ENCODE data around the gene CLIC1.
A peak's percentile ranks its signal among the peaks of the same experiment; 100 is the strongest.

Gene CLIC1

GRCh38 chr6:31736021-31736767, at the start of gene CLIC1:
Gene CLIC1 (minus strand): TSS chr6:31736530. CDS start chr6:31736300, 230 bp downstream.
- peak; percentile 84 for DNase-seq

DNA sequence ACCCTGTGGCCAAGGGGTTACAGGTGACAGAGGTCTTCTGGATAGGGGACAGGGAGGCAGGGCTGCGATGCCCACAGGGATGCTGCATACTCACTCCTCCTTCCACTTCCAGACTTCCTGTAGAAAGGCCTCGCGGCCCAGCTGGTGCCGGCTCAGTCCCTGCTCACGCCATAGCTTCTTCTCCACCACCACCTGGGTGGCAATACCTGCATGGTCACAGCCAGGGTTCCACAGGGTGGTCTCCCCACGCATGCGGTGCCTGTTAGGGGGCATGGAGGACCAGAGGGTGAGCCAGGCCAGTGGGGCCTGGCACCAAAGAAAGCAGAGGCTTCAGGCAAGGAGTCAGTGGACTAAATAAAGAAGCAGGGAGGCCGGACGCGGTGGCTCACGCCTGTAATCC, 49.1 kb upstream of the CLIC1 start:
- DNase-seq: no peak

DNA sequence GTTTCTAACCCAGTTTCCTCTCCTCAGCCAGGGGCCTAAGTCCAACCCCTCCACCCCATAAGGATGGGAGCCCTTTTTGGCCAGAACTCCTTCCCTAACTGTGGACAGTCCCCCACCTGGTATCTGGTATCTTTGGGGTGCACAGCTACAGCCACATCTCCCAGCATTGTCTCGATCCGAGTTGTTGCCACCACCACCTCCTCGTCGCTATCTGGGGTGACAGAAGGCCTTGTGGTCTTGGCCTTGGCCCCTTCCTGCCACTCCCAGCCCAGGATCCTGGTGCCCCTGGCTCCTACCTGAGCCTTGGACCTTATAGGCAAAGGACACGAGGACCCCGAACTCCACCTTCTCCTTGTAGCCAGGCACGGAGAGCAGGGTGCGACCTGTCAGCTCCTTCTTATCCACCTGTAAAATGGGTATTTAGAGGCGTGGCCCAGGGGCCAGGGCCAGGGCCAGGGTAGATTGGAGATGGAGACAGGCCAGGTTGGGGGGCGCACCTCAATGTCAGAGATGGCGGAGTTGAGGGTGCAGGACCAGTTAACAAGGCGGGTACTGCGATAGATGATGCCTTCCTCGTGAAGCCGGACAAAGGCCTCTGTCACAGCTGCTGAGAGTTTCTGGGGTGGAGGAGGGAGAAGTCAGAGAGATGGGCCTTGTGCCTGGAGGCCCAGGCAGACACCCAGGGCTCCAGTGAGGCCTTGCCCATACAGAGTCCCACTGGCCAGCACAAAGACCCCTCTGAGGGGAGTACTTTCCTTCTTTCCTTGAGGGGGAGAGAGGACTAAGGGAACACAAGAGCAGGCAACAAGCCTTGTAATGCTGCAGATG, 48.0 kb upstream of the CLIC1 start:
- DNase-seq: no peak

- no peak for DNase-seq
These were observed 46.0 kb upstream of the CLIC1 start for GRCh38 chr6:31782126-31782855.

DNA sequence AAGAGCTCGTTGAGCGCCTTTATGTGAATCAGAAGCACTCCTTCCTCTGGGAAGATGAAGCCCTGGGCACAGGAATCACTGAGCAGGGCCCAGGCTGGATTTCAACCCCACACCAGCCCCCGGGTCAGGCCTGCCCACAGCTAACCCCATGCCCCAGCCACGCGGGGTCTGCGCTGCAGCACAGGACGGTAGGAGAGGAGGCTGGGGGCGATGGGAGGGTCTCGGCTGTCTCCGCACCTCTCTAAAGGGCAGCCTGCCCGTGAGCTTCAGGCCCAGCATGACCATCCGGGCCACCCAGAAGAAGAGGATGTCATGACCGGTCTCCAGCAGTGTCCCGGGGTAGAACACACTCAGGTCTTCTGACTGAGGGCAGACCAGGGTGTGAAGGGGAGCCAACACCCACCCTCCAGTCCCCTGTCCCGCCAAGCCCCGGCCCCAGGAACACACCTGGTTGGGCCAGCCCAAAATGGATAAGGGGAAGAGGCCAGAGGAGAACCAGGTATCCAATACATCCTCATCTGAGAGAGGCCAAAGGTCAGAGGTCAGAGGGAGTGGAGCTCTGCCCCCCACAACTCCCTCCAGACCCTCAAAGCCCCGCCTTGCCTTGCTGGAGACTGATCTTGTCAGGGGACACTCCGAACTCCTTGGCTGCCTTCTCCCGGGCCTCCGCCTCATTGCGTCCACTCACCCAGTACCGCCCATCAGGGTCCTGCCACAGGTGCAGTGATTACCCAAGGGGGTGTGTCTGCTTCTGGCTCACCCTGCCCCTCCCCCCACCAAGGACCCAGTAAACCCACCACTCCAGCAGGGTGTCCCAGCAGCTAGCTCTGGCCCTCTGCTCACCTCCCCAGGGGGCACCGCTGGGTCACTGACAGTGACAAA, 45.2 kb upstream of the CLIC1 start:
- DNase-seq: no peak

- DNase-seq: no peak
These were observed 44.3 kb upstream of the CLIC1 start for GRCh38 chr6:31780507-31781243.

GRCh38 chr6:31779908-31780307, 43.6 kb upstream of the CLIC1 start:
- DNase-seq: no peak

GRCh38 chr6:31778999-31779885, 42.9 kb upstream of the CLIC1 start:
- no peak for DNase-seq

DNA sequence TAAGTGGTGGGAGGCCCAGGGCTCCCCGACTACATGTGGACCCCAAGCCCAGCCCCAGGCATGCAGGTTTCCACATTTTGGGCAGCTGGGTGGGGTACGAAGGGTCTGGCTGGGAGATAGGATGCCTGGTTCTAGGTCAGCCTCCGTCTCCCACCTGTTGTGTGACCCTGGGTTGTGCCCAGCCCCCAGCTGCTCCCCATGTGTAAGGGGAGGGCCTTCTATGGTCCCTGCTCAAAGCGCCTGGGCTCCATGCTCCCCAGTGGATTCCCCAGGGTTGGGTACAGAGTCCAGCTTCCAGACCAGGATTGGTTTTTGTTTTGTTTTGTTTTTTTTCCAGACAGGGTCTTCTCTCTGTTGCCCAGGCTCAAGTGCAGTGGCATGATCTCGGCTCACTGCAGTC, 41.9 kb upstream of the CLIC1 start:
- no peak for DNase-seq

- DNase-seq: no peak
These were observed 41.3 kb upstream of the CLIC1 start for GRCh38 chr6:31777667-31778050.

DNA sequence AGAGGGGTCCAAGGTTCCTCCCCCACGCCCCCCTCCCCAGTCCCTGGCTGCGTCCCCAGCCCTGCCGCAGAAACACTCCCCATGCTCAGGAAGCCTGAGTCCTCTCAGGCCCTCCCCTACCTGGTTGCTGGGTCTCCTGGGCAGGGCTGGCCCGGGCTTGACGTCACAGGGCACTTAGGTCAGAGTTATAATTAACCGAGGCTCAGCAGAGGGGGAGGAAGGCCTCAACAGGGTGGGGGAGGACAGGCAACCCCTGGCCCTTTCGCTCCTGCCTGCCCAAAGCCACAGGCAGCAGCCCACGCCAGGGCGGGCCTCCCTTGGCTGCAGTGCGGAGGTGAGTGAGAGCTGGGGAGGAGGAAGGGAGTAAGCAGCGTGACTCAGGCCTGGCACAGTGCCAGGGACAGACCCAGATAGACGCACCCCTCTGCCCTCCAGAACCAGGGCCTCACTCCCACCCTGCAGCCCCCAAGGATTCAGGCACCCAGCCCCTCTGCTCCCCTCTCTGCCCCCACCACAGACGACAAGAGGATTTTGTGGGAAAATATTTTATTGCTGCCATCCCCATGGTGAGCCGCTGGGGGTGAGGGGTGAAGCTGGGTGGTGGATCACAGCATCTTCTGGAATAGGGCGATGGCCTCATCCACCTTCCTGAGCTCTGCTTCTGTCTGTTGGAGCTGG, 40.8 kb upstream of the CLIC1 start, which contains the start of gene VWA7:
Gene VWA7 (minus strand): TSS at position 340 of the 678 bp plus-strand sequence. CDS start 549 bp downstream, outside the sequence.
- DNase-seq: peak; percentile 85

- no peak for DNase-seq
These were observed 40.2 kb upstream of the CLIC1 start for GRCh38 chr6:31776485-31776988.

GRCh38 chr6:31775633-31776484, 39.5 kb upstream of the CLIC1 start:
- no peak for DNase-seq

DNA sequence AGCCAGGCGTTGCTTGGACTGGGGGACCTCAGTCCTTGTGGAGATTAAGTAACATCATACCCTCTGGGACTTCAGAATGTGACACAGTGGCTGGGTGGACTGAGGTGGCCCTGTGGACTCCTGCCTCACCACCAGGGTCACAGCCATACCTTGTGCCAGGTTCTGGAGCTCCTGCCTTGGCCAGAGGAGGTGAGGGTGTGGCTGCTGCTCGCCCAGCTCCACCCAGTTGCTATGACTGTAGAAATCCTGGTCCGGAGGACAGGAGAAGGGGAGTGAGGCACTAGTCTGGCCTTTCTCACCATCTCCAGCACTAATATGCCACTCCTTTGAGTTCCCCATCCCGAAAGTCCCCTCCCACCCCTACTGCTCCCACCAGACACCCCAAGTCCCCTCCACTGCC, 38.9 kb upstream of the CLIC1 start:
- no peak for DNase-seq

DNA sequence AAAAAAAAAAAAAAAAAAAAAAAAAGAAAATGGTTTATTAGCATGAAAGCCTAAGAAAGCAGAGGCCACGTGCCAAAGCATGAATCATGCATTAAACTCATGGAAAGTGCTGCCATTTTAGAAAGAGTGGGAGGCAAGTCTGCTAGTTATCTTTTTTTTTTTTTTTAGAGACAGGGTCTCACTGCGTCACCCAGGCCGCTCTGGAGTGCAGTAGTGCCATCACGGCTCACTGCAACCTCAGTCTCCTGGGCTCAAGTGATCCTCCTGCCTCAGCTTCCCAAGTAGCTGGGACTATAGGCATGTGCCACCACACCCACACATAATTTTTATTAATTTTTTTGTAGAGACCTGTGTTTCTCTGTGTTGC, 35.6 kb upstream of the CLIC1 start:
- DNase-seq: no peak

DNA sequence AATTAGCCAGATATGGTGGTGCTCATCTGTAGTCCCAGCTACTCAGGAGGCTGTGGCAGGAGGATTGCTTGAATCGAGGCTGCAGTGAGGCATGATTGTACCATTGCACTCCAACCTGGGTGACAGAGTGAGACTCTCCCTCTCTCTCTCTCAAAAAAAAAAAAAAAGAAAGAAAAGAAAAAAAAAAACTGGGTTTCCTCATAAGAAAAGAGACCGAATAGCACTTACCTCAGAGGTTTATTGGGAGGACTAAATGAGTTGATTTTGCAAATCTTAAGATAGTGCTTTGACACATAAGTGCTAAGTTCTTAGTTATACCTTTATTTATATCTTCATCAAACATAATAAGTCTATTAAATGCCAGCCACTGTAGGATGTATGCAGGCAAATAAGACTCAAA, 34.5 kb upstream of the CLIC1 start:
- DNase-seq: no peak

DNA sequence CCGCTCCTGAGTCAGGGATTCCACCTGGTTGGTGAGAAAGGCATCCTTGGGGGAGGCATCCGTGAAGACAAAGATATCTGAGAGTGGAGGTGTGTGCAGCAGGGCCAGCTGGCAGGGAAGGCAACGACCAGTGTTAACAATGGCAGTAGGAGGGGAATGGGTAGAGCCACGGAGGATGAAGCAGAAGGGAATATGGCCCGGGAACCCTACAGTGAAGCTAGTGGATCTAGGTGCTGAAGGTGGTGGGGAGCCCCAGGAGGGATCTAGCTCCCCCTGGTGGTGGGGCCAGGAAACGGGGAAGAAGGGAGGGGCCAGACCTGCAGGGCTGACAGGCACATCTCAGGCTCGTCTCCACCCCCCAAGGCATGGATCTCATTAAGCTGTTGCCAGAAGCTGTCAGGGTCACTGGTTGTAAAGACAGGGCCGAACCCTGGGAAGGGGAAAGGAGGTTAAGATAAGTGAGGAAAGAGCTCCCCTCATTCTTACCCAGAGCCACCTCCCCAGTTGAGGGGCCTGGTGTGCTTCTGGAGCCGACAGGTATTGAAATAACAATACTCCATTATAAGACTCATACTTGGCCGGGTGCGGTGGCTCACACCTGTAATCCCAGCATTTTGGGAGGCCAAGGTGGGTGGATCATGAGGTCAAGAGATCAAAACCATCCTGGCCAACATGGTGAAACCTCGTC, 33.5 kb upstream of the CLIC1 start:
- DNase-seq: peak; percentile 83
